ENCODE measurements around the gene FAM83E. TPM values are rescaled to one million over a fixed set of nuclear protein-coding genes. Genes with fewer than 3 reads are reported as not detected.

FAM83E gene
- total RNA-seq, 1 donor from 2014 or later: not detected

DNA sequence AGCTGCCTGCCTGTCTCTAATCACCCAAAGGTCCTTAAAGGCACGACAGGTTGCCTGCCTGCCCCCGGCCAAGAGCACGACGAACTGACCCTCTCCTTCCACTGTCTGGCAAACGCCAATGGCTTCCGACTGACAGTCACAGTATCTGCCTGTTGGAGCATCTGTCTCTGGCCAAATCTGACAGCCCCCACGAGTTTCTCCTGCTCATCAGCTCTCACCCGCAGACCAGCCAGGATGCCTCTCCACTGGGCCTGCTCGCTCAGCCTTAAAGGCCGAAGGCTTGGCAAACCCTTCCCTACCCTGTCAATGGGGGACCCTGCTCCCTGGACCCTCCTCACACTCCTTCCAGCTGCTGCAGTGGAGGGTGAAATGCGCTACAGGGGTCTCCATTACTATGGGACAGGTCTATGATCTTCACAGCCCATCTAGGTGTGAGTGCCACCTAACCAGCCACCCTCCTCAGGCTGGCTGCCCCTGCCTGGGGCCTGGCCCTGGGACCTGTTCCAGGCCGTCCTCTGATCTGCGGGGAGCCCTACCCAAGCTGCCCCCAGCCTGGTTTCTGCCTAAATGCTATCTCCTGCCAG lies 932 bp downstream of the FAM83E start:
- DNase-seq (ENCODE audit: extremely low read depth, low read depth, low spot score): no peak

DNA sequence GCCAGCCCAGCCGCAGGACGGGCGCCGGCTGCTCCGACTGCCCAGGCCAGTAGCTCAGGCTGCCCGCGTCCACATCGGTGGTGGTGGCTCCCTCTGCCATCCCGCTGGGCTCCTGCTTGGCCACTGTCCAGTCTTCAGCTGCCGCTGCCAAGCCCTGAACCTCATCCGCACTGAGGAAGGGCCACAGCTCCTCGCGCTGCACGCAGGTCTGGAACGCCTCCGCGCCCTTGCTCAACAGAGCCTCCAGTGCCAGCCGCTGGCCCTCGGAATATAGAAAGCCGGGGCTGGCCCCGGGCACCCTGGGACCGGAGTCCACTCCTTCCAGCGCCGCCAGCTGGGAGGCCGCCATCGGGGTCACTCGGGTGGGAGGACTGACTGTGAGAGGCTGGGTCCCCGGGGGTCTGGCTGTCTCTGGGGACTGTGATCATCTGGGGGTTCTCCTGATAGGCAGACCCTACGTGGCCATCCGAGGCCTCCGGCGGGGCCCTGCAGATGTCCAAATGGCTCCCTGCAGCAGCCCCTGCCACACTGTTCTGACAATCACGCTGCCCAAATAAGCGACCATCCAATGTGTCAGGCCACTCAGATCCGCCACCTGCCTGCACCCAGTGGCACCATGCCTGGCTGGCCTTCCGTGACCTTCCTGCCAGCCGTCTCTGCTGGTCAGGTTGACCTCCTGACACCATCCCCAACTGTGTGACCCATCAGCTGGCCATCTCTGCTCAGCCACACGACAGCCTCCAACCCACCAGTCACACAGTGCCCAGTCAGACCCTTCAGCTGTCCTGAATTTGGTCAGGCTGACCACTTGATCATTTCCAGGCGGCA lies 1.6 kb downstream of the FAM83E start:
- DNase-seq (ENCODE audit: extremely low read depth, low read depth, low spot score): no peak

DNA sequence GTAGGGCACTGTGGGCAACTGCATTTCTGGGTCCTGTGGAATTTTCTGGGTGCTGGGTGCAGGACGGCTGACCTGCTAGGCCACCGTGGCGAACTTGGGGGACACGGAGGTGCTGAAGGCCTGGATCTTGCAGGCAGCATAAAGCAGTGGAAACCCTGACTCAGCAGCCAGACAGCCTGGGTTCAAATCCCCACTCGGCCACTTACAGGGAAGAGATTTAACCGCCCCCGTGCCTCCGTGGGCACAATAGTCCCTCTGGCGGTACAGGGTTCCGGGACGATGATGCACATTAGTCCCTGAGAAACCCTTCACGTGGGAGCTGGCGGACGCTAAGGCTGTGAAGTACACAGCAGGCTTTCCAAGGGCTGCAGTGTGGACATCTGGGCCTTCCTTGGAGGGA lies 3.0 kb downstream of the FAM83E start:
- no peak for DNase-seq (ENCODE audit: extremely low read depth, low read depth, low spot score)

DNA sequence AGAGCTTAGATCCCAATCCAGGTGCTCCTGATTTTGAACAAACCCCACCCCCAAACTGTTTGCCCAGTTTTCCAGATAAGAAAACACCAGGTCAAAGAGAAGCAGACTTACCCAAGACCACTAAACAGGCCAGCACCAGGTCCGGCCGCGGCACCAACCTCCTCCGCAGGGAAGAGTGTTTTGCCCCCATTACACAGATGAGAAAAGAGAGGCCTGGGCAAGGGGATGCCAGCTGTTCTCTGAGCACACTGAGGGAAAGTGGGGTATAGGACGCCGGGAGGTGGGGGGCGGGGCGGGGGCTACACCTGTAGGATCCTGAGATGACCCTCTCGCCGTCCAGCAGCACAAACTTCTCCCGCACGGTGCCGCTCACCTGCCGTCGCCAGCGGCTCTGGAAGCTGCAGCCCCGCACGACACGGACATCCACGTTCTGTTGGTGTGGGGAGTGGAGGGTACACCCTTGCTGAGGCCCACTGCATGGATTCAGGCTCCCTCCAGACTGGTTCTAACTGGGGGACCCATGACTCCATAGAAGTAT lies 5.2 kb downstream of the FAM83E start:
- DNase-seq (ENCODE audit: extremely low read depth, low read depth, low spot score): no peak

DNA sequence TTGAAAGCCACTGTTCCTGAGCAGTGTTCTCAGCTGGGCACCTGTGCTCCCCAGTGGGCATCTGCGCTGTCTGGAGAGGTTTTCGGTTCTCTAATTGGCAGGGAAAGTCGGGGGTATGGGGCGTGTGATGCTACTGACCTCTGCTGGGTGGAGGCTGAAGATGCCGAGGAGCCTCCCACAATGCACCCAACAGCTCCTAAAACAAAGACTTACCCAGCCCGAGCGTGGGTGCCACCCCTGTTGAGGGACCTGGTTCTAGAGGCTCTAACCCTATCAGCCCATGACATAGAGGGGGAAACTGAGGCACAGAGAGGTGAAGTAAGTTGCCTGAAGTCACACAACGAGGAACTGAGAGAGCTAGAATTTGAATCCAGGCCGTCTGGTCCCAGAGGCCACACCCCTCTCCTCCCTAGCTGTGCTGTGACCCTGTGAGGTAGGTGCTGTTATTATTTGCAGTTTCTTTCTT lies 6.0 kb downstream of the FAM83E start:
- no peak for DNase-seq (ENCODE audit: extremely low read depth, low read depth, low spot score)

DNA sequence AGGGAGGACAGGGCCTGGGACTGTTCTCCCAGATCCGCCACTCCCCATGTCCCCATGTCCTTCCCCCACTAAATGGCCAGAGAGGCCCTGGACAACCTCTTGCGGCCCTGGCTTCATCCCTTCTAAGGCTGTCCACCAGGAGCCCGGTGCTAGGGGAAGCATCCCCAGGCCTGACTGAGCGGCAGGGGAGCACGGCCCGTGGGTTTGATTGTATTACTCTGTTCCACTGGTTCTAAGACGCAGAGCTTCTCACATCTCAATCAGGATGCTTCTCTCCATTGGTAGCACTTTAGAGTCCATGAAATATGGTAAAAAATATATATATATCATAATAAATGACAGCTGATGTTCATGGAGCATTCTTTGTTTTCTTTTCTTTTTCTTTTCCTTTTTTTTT lies 7.5 kb downstream of the FAM83E start:
- DNase-seq (ENCODE audit: extremely low read depth, low read depth, low spot score): no peak

DNA sequence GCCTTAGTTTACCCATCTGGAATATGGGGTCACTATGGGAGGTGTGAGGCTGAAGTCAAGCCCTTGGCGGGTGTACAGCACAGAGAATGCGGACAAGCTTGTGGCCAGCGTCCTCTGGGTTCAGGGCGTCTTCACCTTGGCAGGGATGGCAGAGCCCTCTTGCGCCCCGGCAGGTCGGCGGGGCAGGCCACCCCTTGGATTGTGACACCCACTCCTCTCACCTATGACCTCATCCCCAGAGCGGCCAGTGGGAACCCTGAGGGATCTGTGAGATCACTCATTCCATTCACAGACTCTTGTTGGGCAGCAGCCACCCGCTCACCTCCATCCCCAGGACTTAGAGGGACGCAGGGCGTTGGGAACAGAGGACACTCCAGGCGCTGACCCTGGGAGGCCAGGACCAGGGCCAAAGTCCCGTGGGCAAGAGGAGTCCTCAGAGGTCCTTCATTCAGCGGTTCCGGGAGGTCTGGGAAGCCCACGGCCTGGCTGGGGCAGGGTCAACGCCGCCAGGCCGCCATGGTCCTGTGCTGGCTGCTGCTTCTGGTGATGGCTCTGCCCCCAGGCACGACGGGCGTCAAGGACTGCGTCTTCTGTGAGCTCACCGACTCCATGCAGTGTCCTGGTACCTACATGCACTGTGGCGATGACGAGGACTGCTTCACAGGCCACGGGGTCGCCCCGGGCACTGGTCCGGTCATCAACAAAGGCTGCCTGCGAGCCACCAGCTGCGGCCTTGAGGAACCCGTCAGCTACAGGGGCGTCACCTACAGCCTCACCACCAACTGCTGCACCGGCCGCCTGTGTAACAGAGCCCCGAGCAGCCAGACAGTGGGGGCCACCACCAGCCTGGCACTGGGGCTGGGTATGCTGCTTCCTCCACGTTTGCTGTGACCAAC lies 8.2 kb downstream of the FAM83E start, which contains the start of gene SPACA4:
Gene SPACA4 (plus strand): TSS at position 280 of the 896 bp plus-strand sequence. CDS start 237 bp downstream, at position 517.
- no peak for DNase-seq (ENCODE audit: extremely low read depth, low read depth, low spot score)

DNA sequence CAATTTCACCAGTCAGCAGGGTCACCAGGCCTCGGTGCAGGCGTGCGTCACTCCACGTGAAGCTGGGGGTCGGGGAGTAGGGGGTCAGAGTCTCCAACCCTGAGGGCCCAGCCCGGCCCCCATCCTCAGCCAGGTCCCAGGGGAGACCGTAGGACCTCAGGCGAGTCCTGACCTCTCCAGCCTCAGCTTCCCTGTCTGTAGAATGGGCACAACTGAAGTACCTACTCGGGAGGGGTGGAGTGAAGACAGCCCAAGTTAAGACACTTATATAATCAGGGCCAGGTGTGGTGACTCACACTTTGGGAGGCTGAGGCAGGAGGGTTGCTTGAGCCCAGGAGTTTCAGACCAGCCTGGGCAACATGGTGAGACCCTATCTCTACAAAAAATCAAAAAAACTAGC lies 11.0 kb downstream of the FAM83E start:
- DNase-seq (ENCODE audit: extremely low read depth, low read depth, low spot score): no peak

DNA sequence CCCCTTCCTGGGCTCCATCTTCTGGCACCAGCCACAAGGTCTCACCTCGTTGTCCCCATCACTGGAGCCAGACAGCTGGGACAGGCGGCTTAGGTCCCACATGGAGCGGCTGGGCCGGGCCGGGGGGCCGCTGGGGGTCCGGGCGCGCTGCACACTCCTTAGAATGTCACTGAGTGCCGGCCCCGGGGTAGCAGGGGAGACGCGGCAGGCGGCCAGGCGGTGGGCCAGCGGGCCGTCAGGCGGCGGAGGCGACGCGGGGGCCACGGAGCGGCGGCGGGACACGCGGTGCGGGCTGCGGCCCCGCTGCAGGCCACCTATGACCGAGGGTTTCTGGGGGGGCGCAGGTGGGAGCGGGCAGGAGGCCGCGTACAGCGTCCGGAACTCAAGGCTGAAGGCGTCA lies 11.4 kb downstream of the FAM83E start:
- DNase-seq (ENCODE audit: extremely low read depth, low read depth, low spot score): no peak

DNA sequence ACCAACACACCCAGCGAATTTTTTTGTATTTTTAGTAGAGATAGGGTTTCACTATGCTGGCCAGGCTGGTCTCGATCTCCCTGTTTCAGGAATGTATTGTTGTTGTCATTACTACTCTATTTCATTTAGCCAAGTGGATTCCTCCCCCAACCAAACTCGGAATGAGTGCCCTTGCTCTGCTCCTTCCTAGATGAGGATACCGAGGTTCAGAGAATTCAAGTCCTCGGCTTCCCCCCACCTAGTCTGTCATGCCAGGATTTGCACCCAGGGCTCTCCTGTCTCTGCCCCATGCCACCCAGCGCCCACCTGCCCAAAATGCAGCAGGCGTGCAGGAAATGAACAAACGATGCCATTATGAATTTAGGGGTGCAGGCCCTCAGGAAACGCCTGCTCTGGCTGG lies 11.9 kb downstream of the FAM83E start:
- no peak for DNase-seq (ENCODE audit: extremely low read depth, low read depth, low spot score)

DNA sequence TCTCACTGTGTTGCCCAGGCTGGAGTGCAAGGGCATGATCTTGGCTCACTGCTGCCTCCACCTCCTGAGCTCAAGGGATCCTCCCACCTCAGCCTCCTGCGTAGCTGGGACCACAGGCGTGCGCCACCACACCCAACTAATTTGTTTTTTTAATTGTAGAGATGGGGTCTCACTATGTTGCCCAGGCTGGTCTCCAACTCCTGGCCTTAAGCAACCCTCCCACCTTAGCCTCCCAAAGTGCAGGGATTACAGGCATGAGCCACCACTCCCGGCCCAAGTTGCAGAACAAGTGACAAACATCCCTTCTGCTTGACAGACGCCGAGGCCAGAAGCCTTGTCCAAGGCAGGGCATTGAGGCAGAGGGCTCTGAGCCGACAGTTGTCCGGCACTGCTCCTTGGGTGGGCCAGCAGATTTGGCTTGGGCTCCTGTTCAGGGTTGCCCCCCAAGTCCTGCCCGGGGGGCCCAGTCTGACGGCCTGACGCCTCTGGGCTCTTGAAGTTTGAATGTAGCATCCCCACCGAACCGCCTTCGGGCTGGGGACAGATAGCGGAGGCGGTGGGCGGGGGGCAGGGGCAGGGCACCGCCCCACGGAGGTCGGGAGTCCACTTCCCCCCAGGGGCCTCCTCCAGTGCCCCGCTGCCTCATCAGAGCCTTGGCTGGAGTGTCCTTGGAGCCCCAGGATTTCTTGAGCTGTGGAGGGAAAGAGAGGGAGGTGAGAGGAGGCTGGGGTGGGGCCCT lies 14.0 kb downstream of the FAM83E start:
- no peak for DNase-seq (ENCODE audit: extremely low read depth, low read depth, low spot score)

DNA sequence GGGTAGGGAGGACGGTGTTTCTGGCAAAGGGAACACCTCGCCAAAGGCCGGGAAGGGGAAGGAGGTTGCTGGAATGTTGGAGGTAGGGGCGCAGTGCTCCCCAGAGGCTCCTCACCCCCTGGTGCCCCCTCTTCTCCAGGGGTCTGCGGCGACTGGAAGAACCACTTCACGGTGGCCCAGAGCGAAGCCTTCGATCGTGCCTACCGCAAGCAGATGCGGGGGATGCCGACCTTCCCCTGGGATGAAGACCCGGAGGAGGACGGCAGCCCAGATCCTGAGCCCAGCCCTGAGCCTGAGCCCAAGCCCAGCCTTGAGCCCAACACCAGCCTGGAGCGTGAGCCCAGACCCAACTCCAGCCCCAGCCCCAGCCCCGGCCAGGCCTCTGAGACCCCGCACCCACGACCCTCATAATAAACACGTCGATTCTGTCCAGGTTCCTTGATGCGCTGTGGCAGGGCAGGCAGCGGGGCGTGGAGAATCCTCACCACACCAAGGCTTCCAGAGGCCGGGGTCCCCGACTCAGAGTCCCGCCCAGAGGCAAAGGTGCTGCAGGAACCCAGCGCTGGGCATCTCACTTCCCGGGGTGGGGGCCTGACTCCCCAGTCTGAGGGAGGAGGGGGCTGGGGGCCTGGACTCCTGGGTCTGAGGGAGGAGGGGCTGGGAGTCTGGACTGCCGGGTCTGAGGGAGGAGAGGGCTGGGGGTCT lies 15.7 kb downstream of the FAM83E start:
- no peak for DNase-seq (ENCODE audit: extremely low read depth, low read depth, low spot score)

DNA sequence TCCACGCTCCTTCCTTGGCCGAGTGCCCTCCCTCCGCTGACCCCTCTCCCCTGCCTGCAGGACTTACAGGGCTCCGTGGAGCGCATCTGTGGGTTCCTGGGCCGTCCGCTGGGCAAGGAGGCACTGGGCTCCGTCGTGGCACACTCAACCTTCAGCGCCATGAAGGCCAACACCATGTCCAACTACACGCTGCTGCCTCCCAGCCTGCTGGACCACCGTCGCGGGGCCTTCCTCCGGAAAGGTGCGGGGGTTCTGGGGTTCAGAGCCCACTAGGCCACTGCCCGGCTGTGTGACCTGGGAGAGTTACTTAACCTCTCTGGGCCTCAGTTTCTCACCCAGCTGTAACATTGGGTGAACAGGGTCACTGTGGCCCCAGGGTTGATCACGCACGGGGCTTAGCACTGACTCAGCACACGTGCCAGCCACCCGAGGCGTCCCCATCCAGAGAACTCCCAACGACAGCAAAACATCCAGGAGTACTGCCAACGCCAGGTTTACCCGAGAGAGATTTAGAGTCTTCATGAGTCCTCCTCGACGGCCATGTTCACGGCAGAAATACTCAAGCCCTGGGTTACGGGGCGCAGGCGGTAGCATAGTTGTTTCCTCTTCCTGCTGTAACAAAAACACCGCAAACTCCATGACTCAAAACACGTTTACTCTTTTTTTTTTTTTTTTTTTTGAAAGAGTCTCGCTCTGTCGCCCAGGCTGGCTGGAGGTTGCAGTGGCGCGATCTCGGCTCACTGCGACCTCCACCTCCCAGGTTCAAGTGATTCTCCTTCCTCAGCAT lies 18.0 kb downstream of the FAM83E start:
- no peak for DNase-seq (ENCODE audit: extremely low read depth, low read depth, low spot score)

DNA sequence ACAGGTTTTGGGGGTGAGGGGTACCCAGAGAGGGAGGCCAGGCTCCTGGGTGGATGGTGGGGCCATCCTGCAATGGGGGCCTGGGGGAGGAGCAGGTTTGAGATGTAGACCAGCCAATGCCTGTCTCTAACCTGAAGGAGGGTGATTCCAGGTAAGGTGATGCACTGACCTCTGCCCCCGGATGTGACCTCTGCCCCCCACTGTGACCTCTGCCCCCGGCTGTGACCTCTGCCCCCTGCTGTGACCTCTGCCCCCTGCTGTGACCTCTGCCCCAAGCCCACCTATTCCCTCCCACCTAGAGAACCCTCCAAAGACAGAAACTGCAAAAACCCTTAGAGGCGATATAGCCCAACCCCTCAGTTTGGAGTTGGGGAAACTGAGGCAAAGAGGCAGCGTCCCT lies 18.6 kb downstream of the FAM83E start:
- DNase-seq (ENCODE audit: extremely low read depth, low read depth, low spot score): no peak

DNA sequence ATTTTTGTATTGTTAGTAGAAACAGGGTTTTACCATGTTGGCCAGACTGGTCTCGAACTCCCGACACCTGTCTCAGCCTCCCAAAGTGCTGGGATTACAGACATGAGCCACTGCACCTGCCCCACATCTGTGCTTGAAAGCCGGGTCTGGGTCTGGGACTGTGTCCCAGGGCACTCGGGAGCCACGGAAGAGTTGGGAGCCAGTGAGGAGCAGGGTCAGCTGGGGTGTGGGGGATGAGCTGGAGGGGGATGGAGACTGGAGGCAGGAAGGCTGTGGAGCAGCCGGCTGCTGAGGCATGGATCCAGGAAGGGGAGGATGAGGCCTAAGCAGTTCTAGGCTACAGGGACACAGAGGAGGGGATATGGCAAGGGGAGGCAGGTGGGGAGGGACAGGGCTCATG lies 19.0 kb downstream of the FAM83E start:
- no peak for DNase-seq (ENCODE audit: extremely low read depth, low read depth, low spot score)

DNA sequence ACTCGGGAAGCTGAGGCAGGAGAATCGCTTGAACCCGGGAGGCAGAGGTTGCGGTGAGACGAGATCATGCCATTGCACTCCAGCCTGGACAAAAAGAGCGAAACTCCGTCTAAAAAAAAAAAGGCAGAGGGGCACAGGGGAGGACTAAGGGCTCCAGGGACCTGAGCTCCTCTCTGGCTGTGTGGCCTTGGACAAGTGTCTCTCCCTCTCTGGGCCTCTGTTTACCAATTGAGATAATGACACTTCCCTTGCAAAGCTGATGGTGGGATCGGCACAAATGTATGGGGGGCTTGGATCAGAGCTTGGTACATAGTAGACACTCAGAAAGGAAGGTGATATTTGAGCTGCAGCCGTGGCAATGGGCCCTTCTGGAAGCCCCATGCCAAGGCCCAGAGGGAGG lies 19.7 kb downstream of the FAM83E start:
- no peak for DNase-seq (ENCODE audit: extremely low read depth, low read depth, low spot score)

DNA sequence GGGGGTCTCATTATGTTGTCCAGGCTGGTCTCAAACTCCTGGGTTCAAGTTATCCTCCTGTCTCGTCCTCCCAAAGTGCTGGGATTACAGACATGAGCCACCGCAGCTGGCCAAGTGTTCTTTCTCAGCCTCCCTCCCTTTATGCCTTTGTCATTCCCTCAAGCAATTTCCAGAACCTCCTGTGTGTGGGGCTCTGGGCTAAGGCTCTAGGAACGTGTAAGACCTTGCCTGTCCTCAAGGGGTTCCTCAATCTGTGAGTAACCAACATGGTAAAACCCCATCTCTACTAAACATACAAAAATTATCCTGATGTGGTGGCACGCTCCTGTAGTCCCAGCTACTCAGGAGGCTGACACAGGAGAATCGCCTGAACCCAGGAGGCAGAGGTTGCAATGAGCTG lies 23.9 kb downstream of the FAM83E start:
- DNase-seq (ENCODE audit: extremely low read depth, low read depth, low spot score): no peak

DNA sequence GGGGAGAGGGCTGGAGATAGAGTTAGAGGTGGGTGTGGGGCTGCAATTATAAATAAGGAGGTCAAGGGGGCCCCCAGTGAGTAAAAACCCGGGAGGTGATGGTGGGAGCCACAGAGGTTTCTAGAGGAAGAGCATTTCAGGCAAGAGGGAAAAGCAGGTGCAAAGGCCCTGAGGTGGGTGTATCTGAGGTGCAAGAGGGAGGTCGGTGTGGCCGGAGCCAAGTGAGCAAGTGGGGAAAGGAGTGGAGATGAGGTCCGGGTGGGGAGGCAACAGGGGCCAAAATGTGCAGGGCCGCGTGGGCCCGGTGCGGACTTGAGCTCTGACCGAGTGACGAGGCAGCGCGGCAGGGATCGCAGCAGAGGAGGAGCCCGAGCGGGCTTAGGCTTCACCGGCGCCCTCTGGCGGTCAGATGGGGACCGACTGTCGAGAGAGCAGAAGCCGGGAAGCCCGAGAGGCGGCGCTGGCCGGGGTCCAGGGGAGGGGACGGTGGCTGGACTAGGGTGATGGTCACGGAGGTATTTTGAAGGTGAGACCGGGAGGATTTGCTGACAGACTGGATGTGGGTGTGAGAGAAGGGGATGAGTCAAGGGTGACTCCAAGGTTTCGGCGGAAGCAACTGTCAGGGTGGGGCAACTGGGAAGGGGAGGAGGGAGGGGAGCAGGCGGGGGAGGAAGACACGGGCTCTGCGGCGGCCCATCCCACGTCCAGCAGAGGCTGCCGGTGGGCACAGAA lies 26.0 kb downstream of the FAM83E start:
- peak; percentile 31 for DNase-seq (ENCODE audit: extremely low read depth, low read depth, low spot score)

Measured in glomerular endothelial cell (primary cell).